ENCODE data around the gene SLC9A4.

The SLC9A4 gene

DNA sequence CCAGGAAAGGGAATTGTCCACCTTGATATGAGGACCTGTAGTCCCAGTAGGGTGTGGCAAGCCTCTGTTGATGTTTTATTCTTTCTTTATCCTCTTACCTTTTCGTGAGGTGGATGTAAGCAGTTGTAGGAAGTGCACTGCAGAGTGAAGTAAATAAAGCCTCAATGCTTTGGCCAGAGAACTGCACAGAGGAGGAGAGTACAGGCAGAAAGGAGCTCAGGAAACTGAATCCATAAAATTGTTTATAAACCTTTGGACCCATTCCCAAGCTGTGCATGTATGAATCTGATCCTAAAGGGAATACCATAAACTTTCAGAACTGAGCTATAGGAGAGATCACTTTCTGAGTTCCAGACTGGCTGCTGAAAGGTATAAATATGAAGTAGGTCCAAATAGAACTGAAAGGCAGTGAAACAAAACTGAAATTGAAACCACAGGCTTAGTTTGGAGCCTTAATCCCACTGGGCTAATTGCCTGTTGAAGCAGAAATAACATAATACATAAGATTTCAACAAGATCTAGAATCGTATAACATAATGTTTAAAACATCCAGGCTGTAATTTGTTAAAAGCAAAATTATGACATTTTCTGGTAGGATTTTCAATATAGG, 17.9 kb upstream of the SLC9A4 start:
- no peak for DNase-seq (ENCODE audit: low read depth)

DNA sequence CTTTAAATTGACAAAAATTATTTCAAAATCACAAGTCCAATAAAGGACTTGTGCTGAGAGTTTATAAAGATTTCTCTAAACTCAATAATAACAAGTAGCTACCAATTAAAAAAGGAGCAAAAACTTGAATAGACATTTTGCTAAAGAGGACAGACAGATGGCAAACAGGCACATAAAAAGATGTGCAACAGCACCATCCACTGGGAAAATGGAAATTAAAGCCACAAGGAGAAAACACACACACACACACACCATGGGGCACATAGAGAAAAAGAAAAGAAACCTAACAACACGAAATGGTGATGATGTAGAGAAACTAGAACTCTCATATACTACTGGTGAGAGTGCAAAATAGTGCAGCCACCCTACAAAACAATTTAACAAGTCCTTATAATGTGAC, 12.6 kb upstream of the SLC9A4 start:
- no peak for DNase-seq (ENCODE audit: low read depth)

DNA sequence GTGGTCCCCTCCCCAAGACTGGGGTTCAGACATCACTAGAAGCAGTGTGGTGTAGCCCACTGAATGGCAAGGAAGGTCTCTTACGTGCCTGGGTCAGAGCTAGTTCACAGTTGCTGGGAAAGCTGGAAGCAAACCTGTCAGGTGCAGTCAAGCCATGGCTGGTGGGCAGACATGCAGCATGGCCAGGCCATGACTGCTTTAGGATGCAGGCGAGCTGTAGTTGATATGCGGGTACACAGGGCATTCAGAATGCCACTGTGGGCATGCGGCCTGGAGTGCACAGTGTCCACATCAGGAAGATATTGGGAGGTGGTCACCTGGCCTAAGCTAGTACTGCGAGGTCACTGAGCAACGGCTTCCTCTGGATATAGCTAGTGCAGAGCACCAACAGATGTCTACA, 11.8 kb upstream of the SLC9A4 start:
- no peak for DNase-seq (ENCODE audit: low read depth)

GRCh38 chr2:102463160-102463559, 9.9 kb upstream of the SLC9A4 start:
- no peak for DNase-seq (ENCODE audit: low read depth)

- DNase-seq (ENCODE audit: low read depth), result no peak
Measured at GRCh38 chr2:102470168-102470567, 2.9 kb upstream of the SLC9A4 start.

- no peak for DNase-seq (ENCODE audit: low read depth)
Measured at GRCh38 chr2:102473631-102474030, 605 bp downstream of the SLC9A4 start.

GRCh38 chr2:102474785-102475184, 1.8 kb downstream of the SLC9A4 start:
- DNase-seq (ENCODE audit: low read depth), result no peak

DNA sequence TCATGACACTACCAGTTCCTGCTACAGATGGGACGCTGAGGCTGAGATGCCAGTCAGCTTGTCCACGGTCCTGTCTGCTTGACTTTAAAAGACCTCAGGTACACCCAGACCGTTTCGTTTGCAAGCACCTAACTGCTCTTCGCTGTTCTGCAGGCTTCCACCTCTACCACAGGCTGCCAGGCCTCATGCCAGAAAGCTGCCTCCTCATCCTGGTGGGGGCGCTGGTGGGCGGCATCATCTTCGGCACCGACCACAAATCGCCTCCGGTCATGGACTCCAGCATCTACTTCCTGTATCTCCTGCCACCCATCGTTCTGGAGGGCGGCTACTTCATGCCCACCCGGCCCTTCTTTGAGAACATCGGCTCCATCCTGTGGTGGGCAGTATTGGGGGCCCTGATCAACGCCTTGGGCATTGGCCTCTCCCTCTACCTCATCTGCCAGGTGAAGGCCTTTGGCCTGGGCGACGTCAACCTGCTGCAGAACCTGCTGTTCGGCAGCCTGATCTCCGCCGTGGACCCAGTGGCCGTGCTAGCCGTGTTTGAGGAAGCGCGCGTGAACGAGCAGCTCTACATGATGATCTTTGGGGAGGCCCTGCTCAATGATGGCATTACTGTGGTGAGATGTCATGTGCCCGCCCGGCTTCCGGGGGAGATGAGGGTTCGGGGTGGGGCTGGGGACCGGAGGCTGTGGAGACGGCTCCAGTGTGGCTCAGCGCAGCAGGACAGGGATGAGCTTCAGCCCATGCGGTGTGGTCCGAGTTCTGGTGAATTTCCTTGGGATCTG, 5.9 kb downstream of the SLC9A4 start:
- DNase-seq (ENCODE audit: low read depth), result no peak

DNA sequence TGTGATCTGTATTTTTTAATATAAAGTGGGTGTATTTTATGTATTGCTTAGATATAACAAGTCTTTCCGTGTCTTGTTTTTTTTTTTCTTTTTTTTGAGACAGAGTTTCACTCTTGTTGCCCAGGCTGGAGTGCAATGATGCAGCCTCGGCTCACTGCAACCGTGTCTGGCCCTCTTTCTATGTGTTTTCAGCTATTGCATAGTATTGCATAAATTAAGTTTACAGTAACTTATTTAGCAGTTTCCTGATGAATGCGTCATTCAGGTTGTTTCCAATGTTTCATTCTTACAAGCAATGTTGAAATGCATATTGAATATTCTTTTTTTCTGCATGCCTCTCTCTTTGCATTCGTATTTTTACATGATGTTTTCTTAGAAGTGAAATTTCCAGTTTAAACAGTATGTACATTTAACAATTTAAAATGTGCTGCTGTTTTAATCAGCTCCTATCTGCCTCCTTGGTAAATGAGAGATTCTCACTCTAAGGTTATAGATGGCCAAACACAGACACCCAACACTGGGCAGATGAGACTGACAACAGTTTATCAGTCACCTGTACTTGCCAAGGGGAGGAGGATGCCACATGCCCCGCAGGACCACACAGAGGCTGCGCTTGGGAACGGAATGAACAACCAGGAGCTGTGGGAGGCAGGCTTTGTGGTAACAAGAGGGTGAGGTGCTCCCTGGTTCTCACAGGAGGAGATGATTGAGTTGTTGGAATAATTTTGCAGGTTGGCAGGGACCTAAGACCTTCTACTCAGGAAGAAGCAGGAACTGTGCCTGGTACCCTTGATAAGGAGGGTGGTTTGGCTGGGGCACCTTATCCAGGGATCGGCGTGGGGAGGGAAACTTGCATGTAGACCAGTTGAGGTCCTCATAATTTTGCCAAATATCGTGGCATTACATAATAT, 7.5 kb downstream of the SLC9A4 start:
- DNase-seq (ENCODE audit: low read depth), result no peak

DNA sequence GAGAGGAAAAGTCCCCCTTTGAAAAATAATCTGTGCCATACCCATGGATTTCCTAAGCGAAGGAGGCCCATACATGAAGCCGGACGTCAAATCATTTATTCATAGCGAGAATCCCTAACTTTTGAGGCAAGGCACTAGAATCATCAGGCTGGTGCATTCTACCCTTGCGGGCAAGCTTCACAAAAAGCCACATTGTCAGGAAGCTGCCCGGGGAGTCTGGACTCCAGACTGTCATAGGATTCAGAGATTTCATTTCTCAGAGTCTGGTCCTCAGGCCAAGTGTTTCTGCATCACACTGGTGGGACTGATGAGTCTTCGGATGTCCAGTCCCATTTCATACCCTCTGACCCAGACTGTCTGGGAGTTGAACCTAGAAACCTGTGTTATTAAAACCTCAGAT, 8.9 kb downstream of the SLC9A4 start:
- no peak for DNase-seq (ENCODE audit: low read depth)

GRCh38 chr2:102483086-102483485, 10.1 kb downstream of the SLC9A4 start:
- no peak for DNase-seq (ENCODE audit: low read depth)

DNA sequence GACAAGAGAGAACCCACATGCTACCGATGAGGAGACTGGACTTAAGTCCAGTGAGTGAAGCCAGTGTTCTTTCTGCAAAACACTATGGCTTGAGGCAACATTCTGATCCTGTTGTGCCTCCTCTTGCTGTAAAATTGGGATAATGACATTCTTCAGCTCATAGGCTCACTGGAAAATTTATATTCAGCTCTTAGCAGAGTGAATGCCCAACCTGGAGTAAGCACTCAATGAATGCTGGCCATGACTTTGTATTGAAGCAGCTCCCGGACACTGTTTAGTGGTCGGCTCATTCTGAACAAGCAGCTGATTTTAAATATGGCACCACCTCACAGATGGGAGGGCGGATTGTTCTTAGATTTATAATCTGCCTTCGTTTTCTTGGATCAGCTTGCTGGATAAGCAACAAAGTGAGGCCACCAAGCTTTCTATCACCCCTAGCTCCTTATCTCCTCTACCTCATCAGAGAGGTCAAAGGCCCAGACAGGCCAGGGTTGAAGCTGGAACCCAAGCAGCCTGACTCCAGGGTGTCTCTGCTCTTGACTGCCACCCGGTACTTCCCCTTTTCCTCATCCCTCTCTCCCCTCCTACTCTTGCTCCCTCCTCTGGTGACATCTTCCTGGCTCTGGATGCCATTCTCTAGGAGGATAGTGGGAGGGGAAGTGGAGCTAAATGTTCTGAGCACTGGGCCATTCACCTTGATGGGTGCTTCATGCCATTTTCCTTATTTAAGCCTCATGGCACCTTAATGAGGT, 11.5 kb downstream of the SLC9A4 start:
- no peak for DNase-seq (ENCODE audit: low read depth)

DNA sequence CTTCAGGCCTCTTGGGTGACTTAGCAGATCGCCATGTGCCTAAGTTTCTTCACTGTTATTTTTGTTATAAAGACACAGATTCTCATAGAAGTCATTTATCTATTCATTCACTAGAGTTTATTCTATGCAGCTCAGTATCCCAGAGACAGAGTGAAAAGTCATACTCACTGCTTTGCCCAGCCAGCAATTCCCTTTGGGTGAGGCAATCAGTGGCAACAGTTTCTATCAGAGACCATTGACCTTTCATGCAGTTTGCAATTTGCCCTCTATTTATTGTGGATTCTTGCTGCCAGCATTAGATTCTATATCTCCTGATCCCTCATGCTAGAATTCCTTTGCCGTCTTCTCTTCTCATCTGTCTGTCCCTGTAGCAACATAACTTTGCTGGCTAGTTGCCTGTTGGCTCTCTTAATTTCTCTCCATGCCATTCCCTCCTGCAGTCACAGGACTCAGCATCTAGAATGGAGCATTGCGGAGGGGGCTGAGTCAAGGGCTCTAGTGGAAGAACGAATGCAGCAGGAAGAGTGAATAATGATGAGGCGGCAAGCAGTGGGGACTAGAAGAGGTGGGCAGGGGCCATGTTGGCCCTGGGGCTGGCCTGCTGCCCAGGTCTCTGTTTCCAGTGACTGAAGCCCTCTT, 12.2 kb downstream of the SLC9A4 start:
- DNase-seq (ENCODE audit: low read depth), result no peak

DNA sequence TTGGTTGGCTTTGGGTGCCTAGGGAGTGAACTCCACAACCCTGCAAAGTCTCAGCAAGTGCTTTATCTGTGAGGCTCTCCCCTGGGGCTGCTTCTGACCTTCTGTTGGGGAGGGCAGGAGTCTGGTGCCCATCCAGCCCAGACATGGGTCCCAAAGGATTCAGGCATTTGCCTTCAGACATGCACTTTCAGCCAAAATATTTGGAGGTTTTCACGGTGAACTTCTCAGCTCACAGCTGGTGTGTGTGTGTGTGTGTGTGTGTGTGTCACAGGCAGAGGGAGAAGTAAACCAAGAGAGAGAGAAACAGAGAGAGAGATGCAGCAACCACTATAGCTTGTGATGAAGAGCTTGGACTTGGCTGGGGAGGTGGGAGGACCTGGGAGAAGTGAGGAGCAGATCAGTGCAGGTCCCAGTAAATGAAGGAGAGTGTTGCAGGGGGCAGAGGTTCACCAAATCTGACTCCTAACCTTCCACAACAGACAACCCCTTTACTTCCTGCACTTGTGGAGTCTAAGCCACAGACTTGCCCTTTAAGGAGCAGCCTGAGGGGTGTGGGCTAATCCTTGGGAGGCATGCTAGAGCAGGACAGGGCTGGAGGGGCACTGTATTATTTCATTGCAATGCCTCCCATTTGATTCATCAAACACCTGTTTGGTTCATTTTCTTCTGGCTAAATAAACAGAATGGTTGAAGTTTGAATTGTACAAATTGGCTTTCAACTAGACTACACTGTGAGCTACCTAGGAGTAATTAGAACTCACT, 14.1 kb downstream of the SLC9A4 start:
- DNase-seq (ENCODE audit: low read depth), result no peak

- DNase-seq (ENCODE audit: low read depth), result no peak
Measured at GRCh38 chr2:102487761-102488462, 14.9 kb downstream of the SLC9A4 start.

DNA sequence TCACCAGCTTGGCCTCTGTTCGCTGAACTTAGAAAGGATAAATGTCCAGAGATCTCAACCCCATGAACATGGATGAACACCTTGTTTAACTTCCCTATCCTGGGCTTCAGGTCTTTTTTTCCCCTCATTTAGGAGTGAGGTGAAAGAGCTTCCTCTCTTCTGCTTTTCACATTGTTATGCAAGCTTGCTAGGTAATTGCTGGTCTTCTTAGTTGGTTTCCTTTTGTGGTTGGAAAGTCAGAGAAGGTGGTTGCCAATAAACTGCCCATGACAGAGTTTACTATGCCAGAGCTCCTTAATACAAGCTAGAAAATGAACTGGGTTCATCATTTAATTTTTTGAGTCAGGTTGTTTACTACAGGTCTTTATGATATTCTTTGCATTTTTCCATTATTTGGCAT, 16.6 kb downstream of the SLC9A4 start:
- no peak for DNase-seq (ENCODE audit: low read depth)

DNA sequence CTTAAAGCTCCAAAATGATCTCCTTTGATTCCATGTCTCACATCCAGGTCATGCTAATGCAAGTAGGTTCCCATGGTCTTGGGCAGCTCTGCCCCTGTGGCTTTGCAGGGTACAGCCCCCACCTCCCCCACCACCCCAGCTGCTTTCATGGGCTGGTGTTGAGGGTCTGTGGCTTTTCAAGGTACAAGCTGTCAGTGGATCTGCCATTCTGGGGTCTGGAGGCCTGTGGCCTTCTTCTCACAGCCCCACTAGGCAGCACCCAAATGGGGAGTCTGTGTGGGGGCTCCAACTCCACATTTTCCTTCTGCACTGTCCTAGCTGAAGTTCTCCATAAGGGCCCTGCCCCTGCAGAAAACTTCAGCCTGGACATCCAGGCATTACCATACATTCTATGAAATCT, 19.0 kb downstream of the SLC9A4 start:
- no peak for DNase-seq (ENCODE audit: low read depth)

GRCh38 chr2:102494570-102494969, 21.5 kb downstream of the SLC9A4 start:
- no peak for DNase-seq (ENCODE audit: low read depth)

GRCh38 chr2:102498414-102498813, 25.4 kb downstream of the SLC9A4 start:
- DNase-seq (ENCODE audit: low read depth), result no peak

GRCh38 chr2:102499558-102499957, 26.5 kb downstream of the SLC9A4 start:
- DNase-seq (ENCODE audit: low read depth), result no peak

Measured in CMK (cell line).